H9 (cell line): Measurements from ENCODE around the gene ATP8A1. TPM values are rescaled to one million over a fixed set of nuclear protein-coding genes. Genes with fewer than 3 reads are reported as not detected.

Experiments
- DNase-seq: peaks from one replicate; pipeline ENCODE4 v3.0.0-alpha.2; 2017
- H2AFZ ChIP-seq: one replicate; pipeline ENCODE4 v1.6.1; 2013; ENCODE audit warnings: mild to moderate bottlenecking, low read length, control low read depth, moderate library complexity
- H2AK5ac ChIP-seq: 2 replicates; pipeline ENCODE4 v1.6.1; 2013; ENCODE audit warnings: low read length, control low read depth, mixed read lengths; ENCODE audit not compliant: insufficient read length
- H2BK120ac ChIP-seq: one replicate; pipeline ENCODE4 v1.6.1; 2013; ENCODE audit warnings: low read depth, mild to moderate bottlenecking, low read length, control low read depth, inconsistent platforms; ENCODE audit not compliant: poor library complexity, severe bottlenecking
- H2BK12ac ChIP-seq: 2 replicates; pipeline ENCODE4 v1.6.1; 2013; ENCODE audit warnings: low read length, control low read depth, mixed read lengths, low read depth; ENCODE audit not compliant: insufficient read length
- H2BK15ac ChIP-seq: 2 replicates; pipeline ENCODE4 v1.6.1; 2013; ENCODE audit warnings: low read depth, low read length, control low read depth
- H2BK20ac ChIP-seq: one replicate; pipeline ENCODE4 v1.6.1; 2013; ENCODE audit warnings: low read depth, mild to moderate bottlenecking, low read length, control low read depth, inconsistent platforms; ENCODE audit not compliant: poor library complexity, severe bottlenecking
- H2BK5ac ChIP-seq: 2 replicates; pipeline ENCODE4 v1.6.1; 2013; ENCODE audit warnings: low read length, control low read depth, mixed read lengths; ENCODE audit not compliant: insufficient read length
- H3K14ac ChIP-seq: 2 replicates; pipeline ENCODE4 v1.6.1; 2013; ENCODE audit warnings: low read length, control low read depth; ENCODE audit not compliant: insufficient read depth
- H3K18ac ChIP-seq: 2 replicates; pipeline ENCODE4 v1.6.1; 2013; ENCODE audit warnings: low read depth, mild to moderate bottlenecking, mixed read lengths, low read length, control low read depth; ENCODE audit not compliant: insufficient read length
- H3K23ac ChIP-seq: 2 replicates; pipeline ENCODE4 v1.6.1; 2013; ENCODE audit warnings: low read length, control low read depth, mixed read lengths, low read depth; ENCODE audit not compliant: insufficient read length
- H3K23me2 ChIP-seq: 2 replicates; pipeline ENCODE4 v1.6.1; 2013; ENCODE audit warnings: low read depth, mild to moderate bottlenecking, mixed read lengths, low read length, control low read depth; ENCODE audit not compliant: insufficient read length, poor library complexity, severe bottlenecking
- H3K27ac ChIP-seq: 2 replicates; pipeline ENCODE4 v1.5.1; 2013; ENCODE audit warnings: low read length, control low read depth, mixed read lengths, low read depth; ENCODE audit not compliant: insufficient read length
- H3K27me3 ChIP-seq: 2 replicates; pipeline ENCODE4 v1.6.1; 2013; ENCODE audit warnings: low read length, control low read depth, inconsistent platforms; ENCODE audit not compliant: insufficient read depth
- H3K4ac ChIP-seq: 2 replicates; pipeline ENCODE4 v1.6.1; 2013; ENCODE audit warnings: low read depth, mild to moderate bottlenecking, control low read depth, inconsistent platforms, low read length, moderate library complexity
- H3K4me1 ChIP-seq: 2 replicates; pipeline ENCODE4 v1.6.1; 2013; ENCODE audit warnings: low read length, control low read depth, inconsistent platforms; ENCODE audit not compliant: insufficient read depth
- H3K4me2 ChIP-seq: 2 replicates; pipeline ENCODE4 v1.6.1; 2013; ENCODE audit warnings: low read length, control low read depth, mixed read lengths; ENCODE audit not compliant: insufficient read length, insufficient read depth
- H3K56ac ChIP-seq: 2 replicates; pipeline ENCODE4 v1.6.1; 2013; ENCODE audit warnings: low read depth, mild to moderate bottlenecking, mixed read lengths, low read length, control low read depth; ENCODE audit not compliant: insufficient read length
- H3K79me1 ChIP-seq: 2 replicates; pipeline ENCODE4 v1.6.1; 2013; ENCODE audit warnings: low read depth, mild to moderate bottlenecking, moderate library complexity, low read length, control low read depth, inconsistent platforms; ENCODE audit not compliant: insufficient read depth, poor library complexity, severe bottlenecking
- H3K79me2 ChIP-seq: 2 replicates; pipeline ENCODE4 v1.6.1; 2013; ENCODE audit warnings: low read length, control low read depth, inconsistent platforms; ENCODE audit not compliant: insufficient read depth
- H3K9ac ChIP-seq: 2 replicates; pipeline ENCODE4 v1.6.1; 2013; ENCODE audit warnings: low read length, control low read depth, mixed read lengths; ENCODE audit not compliant: insufficient read length; ENCODE audit errors: extremely low read depth
- H3K9me3 ChIP-seq: one replicate; pipeline ENCODE4 v1.6.1; 2013; ENCODE audit warnings: low read depth, low read length, inconsistent platforms; ENCODE audit not compliant: control insufficient read depth
- H3T11ph ChIP-seq: one replicate; pipeline ENCODE4 v1.6.1; 2013; ENCODE audit warnings: mild to moderate bottlenecking, low read length, control low read depth, inconsistent platforms
- H4K20me1 ChIP-seq: one replicate; pipeline ENCODE4 v1.6.1; 2013; ENCODE audit not compliant: control insufficient read depth, insufficient read length, insufficient read depth
- H4K5ac ChIP-seq: 2 replicates; pipeline ENCODE4 v1.6.1; 2013; ENCODE audit warnings: low read depth, mild to moderate bottlenecking, mixed read lengths, low read length, control low read depth; ENCODE audit not compliant: insufficient read length
- H4K8ac ChIP-seq: replicated peaks from 2 replicates; pipeline ENCODE4 v1.6.1; 2013; ENCODE audit warnings: low read length, control low read depth, mixed read lengths, low read depth; ENCODE audit not compliant: insufficient read length
- H4K91ac ChIP-seq: 2 replicates; pipeline ENCODE4 v1.6.1; 2013; ENCODE audit warnings: low read depth, mild to moderate bottlenecking, moderate library complexity, mixed read lengths, low read length, control low read depth; ENCODE audit not compliant: insufficient read length
- H3K27ac Mint-ChIP-seq, 3 experiments: 2 replicates in 2 of 3; 3 replicates in 1 of 3; pipeline ENCODE4 v1.8.0; 2020 to 2021; ENCODE audit warnings: mixed read lengths in 3 of 3, mild to moderate bottlenecking in 1 of 3, moderate library complexity in 1 of 3
- H3K27me3 Mint-ChIP-seq: 2 replicates; pipeline ENCODE4 v1.8.0; 2021; ENCODE audit warnings: low read depth, mild to moderate bottlenecking, moderate library complexity, mixed read lengths
- H3K36me3 Mint-ChIP-seq, 3 experiments: 2 replicates in 2 of 3; 3 replicates in 1 of 3; pipeline ENCODE4 v1.8.0; 2020 to 2021; ENCODE audit warnings: low read depth in 3 of 3, mixed read lengths in 3 of 3; ENCODE audit not compliant: insufficient read depth in 1 of 3
- H3K4me1 Mint-ChIP-seq, 2 experiments: 2 replicates each; pipeline ENCODE4 v1.8.0; 2020; ENCODE audit warnings: mixed read lengths in 2 of 2
- H3K4me3 Mint-ChIP-seq, 2 experiments: 2 replicates in 1 of 2; 3 replicates in 1 of 2; pipeline ENCODE4 v1.8.0; 2020 to 2021; ENCODE audit warnings: mild to moderate bottlenecking in 2 of 2, mixed read lengths in 2 of 2, moderate library complexity in 1 of 2
- H3K9me3 Mint-ChIP-seq, 2 experiments: 2 replicates in 1 of 2; 3 replicates in 1 of 2; pipeline ENCODE4 v1.8.0; 2020; ENCODE audit warnings: mild to moderate bottlenecking in 2 of 2, mixed read lengths in 2 of 2, moderate library complexity in 1 of 2
- WGBS: extraction: QIAGEN DNeasy Blood & Tissue Kit; methylation state at CpG from one replicate; pipeline ENCODE4 v1.1.7; 2013; ENCODE audit warnings: missing lambda C conversion rate, low lambda C conversion rate, mixed read lengths; ENCODE audit not compliant: insufficient read length; ENCODE audit errors: extremely low coverage; 5-methylcytosine and 5-hydroxymethylcytosine counted together
- total RNA-seq: library from RNA; stranded (reverse); gene quantifications from 2 replicates; pipeline ENCODE4 v1.2.1, GENCODE V29; 2021
- TF ChIP-seq, protein P1 (sequence below): fragments of 200-600 bp; sonication (generic); conservative IDR thresholded peaks from 3 replicates; pipeline ENCODE4 v1.8.0; 2021; ENCODE audit warnings: antibody characterized with exemption, mild to moderate bottlenecking

ATP8A1 gene
- total RNA-seq, 1 experiment from 2014 or later = 5.1 TPM

DNA sequence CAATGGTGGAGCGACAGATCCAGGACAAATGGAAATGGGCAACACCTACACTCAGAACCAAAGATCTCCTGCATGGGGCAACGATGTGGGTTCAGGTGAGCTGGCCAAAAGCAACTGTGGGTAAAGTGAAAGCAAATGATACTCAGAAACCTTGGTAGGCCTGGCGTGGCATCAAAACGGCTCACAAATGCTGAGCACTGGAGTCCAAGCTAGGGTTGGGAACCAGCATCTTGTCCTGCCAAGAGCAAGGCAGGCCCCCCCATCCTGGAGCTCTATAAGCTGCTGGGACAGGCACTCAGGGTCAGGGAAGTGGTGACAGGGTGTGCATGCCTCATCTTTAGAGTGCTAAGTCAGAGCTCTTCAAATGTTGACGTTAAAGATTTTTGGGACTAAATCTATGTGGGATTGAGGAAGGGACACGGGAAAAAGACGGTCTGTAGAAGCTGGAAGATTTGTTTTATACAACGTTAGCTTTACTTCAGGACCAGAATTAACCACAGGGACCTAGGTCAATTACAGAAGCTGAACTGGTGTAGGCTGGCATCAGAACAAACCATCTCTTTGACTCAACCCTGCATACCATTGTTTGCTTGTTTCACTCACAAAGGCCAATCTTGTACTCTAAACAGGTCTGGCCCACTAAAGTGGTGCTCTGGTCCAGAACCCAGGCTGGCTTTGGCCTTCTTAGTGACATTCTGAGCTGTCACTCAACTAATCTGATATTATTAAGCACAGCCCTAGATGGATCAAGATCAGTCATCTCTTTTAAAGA lies 10.7 kb downstream of the ATP8A1 start:
- no peak overlapping the region for H3K9ac ChIP-seq
- Mint-ChIP-seq H3K4me1 (peaks cover 11 to 12% of the 10 kb centered on the region in 2 experiments; a peak in 3 of 4 replicates), H3K27me3 (no peaks in the 10 kb centered on the region; the same call in 1 of the 2 replicates), H3K36me3 (peaks cover 0 to 6% (median 6%) of the 10 kb centered on the region in 3 experiments; a peak in 6 of 7 replicates), H3K4me3 (no peak overlapping the region), H3K9me3 (peaks cover 5 to 6% of the 10 kb centered on the region in 2 experiments; a peak in 4 of 5 replicates), H3K27ac (no peak overlapping the region)
- no peaks in the 10 kb centered on the region for H4K20me1 ChIP-seq
- H4K8ac ChIP-seq = no peak overlapping the region
- no peak overlapping the region for H2AK5ac ChIP-seq
- H3K79me2 ChIP-seq = no peaks in the 10 kb centered on the region
- no peaks in the 10 kb centered on the region for H3K9me3 ChIP-seq
- no peak for DNase-seq
- no peak overlapping the region for H2BK15ac ChIP-seq
- H2BK120ac ChIP-seq = no peak overlapping the region
- H3K56ac ChIP-seq = no peak overlapping the region
- H3K14ac ChIP-seq = no peak overlapping the region
- no peak overlapping the region for H4K5ac ChIP-seq
- H3K18ac ChIP-seq = no peak overlapping the region
- H3K27ac ChIP-seq = no peak overlapping the region
- TF ChIP-seq, protein P1, sequence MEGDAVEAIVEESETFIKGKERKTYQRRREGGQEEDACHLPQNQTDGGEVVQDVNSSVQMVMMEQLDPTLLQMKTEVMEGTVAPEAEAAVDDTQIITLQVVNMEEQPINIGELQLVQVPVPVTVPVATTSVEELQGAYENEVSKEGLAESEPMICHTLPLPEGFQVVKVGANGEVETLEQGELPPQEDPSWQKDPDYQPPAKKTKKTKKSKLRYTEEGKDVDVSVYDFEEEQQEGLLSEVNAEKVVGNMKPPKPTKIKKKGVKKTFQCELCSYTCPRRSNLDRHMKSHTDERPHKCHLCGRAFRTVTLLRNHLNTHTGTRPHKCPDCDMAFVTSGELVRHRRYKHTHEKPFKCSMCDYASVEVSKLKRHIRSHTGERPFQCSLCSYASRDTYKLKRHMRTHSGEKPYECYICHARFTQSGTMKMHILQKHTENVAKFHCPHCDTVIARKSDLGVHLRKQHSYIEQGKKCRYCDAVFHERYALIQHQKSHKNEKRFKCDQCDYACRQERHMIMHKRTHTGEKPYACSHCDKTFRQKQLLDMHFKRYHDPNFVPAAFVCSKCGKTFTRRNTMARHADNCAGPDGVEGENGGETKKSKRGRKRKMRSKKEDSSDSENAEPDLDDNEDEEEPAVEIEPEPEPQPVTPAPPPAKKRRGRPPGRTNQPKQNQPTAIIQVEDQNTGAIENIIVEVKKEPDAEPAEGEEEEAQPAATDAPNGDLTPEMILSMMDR = no peak
- no peaks in the 10 kb centered on the region for H3K27me3 ChIP-seq
- H4K91ac ChIP-seq = no peak overlapping the region
- H3K4me1 ChIP-seq = no peaks in the 10 kb centered on the region; the same call in 1 of the 2 replicates
- no peak overlapping the region for H3T11ph ChIP-seq
- no peak overlapping the region for H3K4me2 ChIP-seq
- H2BK5ac ChIP-seq = no peak overlapping the region
- no peak overlapping the region for H2BK12ac ChIP-seq
- no peak overlapping the region for H2AFZ ChIP-seq
- H3K4ac ChIP-seq = no peak overlapping the region
- no peak overlapping the region for H2BK20ac ChIP-seq
- no peaks in the 10 kb centered on the region for H3K79me1 ChIP-seq
- no peak overlapping the region for H3K23ac ChIP-seq
- no peaks in the 10 kb centered on the region for H3K23me2 ChIP-seq
- no CpG with 5 or more reads among the region's 8 CpGs for WGBS
